ENCODE measurements around the gene POFUT1. TPM values are rescaled to one million over a fixed set of nuclear protein-coding genes. Genes with fewer than 3 reads are reported as not detected.
A peak's percentile ranks its signal among the peaks of the same experiment; 100 is the strongest.
"Not testable (repeated sequence)": the region's sequence is repeated elsewhere in the genome, so short reads cannot be mapped to it uniquely, and the experiment has no call there.

The POFUT1 gene
- total and polyA plus RNA-seq, 9 of the 15 experiments (the other 6 are each of a cell fraction or from before 2014, with no cell fraction given): 3.5 to 44.7 (median 23.5) TPM

DNA sequence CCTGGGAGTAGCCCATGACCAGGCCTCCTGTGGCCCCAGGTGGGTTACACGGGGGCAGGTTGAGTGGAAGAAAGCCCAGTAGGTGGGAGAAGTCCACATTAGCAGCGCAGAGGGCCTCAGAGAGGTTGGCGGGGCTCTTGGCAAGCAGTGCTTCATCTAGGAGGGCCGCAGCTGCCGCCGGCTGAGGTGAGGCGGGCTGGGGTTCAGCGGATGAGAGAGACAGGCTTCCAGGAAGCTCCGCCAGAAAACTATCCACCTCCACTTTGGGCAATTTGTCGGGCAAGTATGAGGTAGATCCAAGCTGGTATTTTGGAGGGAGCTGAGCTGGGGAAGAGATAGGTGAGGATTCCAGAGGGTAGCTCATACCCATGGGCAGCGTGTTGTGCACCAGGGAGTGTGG lies 11.1 kb upstream of the POFUT1 start:
- H3K9ac ChIP-seq (ENCODE audit: insufficient read depth in 1 of 2, low read depth in 2 of 2, low read length in 2 of 2); in situ Hi-C loops (cut with MboI); BruUV-seq (replicated peaks); ATAC-seq; DNase-seq (ENCODE audit: extremely low read depth in 1 of 4, low spot score in 3 of 4); intact Hi-C loops (cut with micrococcal nuclease); H3K4me1 ChIP-seq (replicated peaks in 1 of 2; ENCODE audit: control insufficient read depth in 2 of 2, insufficient read depth in 2 of 2, low read length in 2 of 2); H3K4me3 ChIP-seq; CTCF ChIA-PET (ENCODE audit: low intra/inter-chr PET ratio); FAIRE-seq; H3K27ac ChIP-seq (ENCODE audit: extremely low read depth, low read depth, low read length); H3K9me1 ChIP-seq (ENCODE audit: control insufficient read depth, insufficient read depth, low read length); H3K4me2 ChIP-seq (ENCODE audit: insufficient read depth, low read length); H2AFZ ChIP-seq (ENCODE audit: low read depth, low read length); H3K9me3 ChIP-seq (replicated peaks; ENCODE audit: control insufficient read depth, insufficient read depth, low read depth, low read length); H3K27me3 ChIP-seq (ENCODE audit: control insufficient read depth in 2 of 2, insufficient read depth in 2 of 2, low read length in 2 of 2): not testable (repeated sequence)
- peaks cover 12% of the 10 kb centered on the region; the same call in 1 of the 2 replicates for H4K20me1 ChIP-seq (replicated peaks; ENCODE audit: control insufficient read depth, insufficient read depth, low read length)
- peaks cover 75% of the 10 kb centered on the region for H3K36me3 ChIP-seq (ENCODE audit: control insufficient read depth, insufficient read depth, low read length)
- WGBS (ENCODE audit: insufficient coverage, low coverage, missing lambda C conversion rate): 94% methylated on average over 8 of the region's 11 CpGs
- peaks cover 22% of the 10 kb centered on the region for H3K79me2 ChIP-seq (ENCODE audit: control insufficient read depth, insufficient read depth, low read length)
- POLR2A ChIA-PET: interaction anchor here (1.5 kb wide), 1 partner anchor 8 kb away, joined by 5 read pairs; no protein-coding TSS in a partner anchor

- H3K9me1 ChIP-seq (ENCODE audit: control insufficient read depth, insufficient read depth, low read length); in situ Hi-C loops (cut with MboI); H3K4me3 ChIP-seq; DNase-seq (ENCODE audit: extremely low read depth in 1 of 4, low spot score in 3 of 4); BruUV-seq (replicated peaks); intact Hi-C loops (cut with micrococcal nuclease); H3K9me3 ChIP-seq (replicated peaks; ENCODE audit: control insufficient read depth, insufficient read depth, low read depth, low read length); H3K9ac ChIP-seq (ENCODE audit: insufficient read depth in 1 of 2, low read depth in 2 of 2, low read length in 2 of 2); H3K27me3 ChIP-seq (ENCODE audit: control insufficient read depth in 2 of 2, insufficient read depth in 2 of 2, low read length in 2 of 2); H3K4me1 ChIP-seq (replicated peaks in 1 of 2; ENCODE audit: control insufficient read depth in 2 of 2, insufficient read depth in 2 of 2, low read length in 2 of 2); ATAC-seq; H3K4me2 ChIP-seq (ENCODE audit: insufficient read depth, low read length); CTCF ChIA-PET (ENCODE audit: low intra/inter-chr PET ratio); H2AFZ ChIP-seq (ENCODE audit: low read depth, low read length); H3K27ac ChIP-seq (ENCODE audit: extremely low read depth, low read depth, low read length); FAIRE-seq: not testable (repeated sequence)
- peaks cover 25% of the 10 kb centered on the region for H3K79me2 ChIP-seq (ENCODE audit: control insufficient read depth, insufficient read depth, low read length)
- peaks cover 12% of the 10 kb centered on the region; the same call in 1 of the 2 replicates for H4K20me1 ChIP-seq (replicated peaks; ENCODE audit: control insufficient read depth, insufficient read depth, low read length)
- POLR2A ChIA-PET: interaction anchor here (1.5 kb wide), 1 partner anchor 8 kb away, joined by 5 read pairs; no protein-coding TSS in a partner anchor
- TF ChIP-seq ZBTB33 (CRISPR knock-in tag; IDR thresholded peaks at IDR 0.05) (0 out of 2 replicates have a peak, but pooled peaks have one; percentile 33), RBFOX2 (IDR thresholded peaks at IDR 0.05; ENCODE audit: low read depth, low read length) (peak; percentile 39)
- peaks cover 79% of the 10 kb centered on the region for H3K36me3 ChIP-seq (ENCODE audit: control insufficient read depth, insufficient read depth, low read length)
- 97% methylated on average over 16 of the region's 20 CpGs for WGBS (ENCODE audit: insufficient coverage, low coverage, missing lambda C conversion rate)
Observed at GRCh38 chr20:32197136-32197535, 10.5 kb upstream of the POFUT1 start.

All from K562 (cell line).